ENCODE measurements around the gene ANKS1B.

Gene ANKS1B

DNA sequence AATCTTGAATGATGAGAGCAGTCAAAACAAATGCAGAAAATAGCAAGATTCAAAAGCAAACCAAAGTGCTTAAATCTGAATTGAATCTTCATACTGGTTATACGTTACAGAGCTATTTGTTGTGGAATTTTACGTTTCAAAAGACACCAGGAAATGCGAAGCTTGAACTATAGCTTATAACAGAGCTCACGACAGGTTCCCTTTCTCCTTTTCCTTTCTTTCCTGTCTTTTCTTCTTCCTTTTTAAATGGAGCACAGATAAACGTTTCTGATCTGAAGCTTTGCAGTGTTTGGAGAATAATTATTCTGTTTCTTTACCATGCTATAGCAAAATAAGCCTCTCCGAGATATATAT is 829.8 kb downstream of the ANKS1B start:
- no peaks in the 10 kb centered on the region for H3K4me1 ChIP-seq (ENCODE audit: control extremely low read depth in 1 of 4, control insufficient read depth in 4 of 4, insufficient read depth in 4 of 4, low read length in 3 of 4)
- ChIA-PET POLR2A (no interaction called here), CTCF (no interaction called here)
- H3K27me3 ChIP-seq (replicated peaks in 2 of 5; ENCODE audit: control insufficient read depth in 4 of 5, insufficient read depth in 5 of 5, low read length in 4 of 5): no peaks in the 10 kb centered on the region
- H3K4me3 ChIP-seq (ENCODE audit: control insufficient read depth in 1 of 7, extremely low read depth in 1 of 7, insufficient read depth in 4 of 7, low read depth in 2 of 7, low read length in 6 of 7): no peak overlapping the region
- 34% methylated on average over 2 of the region's 6 CpGs for WGBS (ENCODE audit: insufficient coverage)
- no peaks in the 10 kb centered on the region for H3K9me3 ChIP-seq (ENCODE audit: control extremely low read depth in 1 of 5, control insufficient read depth in 4 of 5, insufficient read depth in 2 of 5, low read depth in 1 of 5, low read length in 4 of 5)
- H3K27ac ChIP-seq (ENCODE audit: insufficient read depth in 1 of 2, low read depth in 1 of 2, low read length in 2 of 2, poor library complexity in 1 of 2, severe bottlenecking in 2 of 2): no peak overlapping the region
- no peak for DNase-seq
- no peaks in the 10 kb centered on the region for H3K36me3 ChIP-seq (ENCODE audit: control insufficient read depth in 4 of 4, insufficient read depth in 4 of 4, low read length in 3 of 4)

DNA sequence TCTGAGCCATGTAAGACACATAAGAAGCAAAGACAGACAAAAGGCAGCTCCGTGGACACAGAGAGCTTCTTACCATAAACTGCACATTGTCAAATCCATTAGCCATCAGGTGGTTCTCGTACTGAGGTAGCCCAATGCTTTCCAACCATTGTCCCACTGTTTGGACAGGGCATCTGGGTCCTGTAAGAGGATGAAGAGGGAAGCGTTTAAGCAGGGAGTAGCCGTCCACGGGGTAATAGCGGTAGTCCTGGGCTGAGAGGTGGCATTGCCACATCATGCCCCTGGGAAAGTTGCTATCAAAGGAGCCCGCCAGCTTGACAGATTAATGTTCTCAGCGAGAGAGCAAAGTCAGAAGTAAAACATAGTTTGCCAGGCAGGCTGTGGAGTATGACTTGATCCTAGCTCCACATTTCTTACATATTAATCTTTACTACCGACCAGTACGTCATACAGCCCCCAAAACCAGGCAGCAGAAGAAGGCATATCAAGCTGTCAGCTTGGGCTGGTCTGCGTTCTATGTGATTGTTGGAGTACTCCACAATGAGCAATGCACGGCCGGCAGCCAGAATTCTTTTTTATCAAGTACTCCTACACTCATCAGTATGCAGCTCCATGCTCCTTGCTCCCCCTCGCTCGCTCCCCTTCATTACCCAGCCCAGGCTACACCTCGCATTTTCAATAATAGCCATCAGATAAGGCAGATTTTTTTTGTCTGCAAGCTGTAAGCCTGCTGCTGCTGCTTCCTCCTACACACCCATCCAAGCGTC is 830.3 kb downstream of the ANKS1B start:
- Histone ChIP-seq H3K4me1 (ENCODE audit: control extremely low read depth in 1 of 4, control insufficient read depth in 4 of 4, insufficient read depth in 4 of 4, low read length in 3 of 4) (no peaks in the 10 kb centered on the region), H3K36me3 (ENCODE audit: control insufficient read depth in 4 of 4, insufficient read depth in 4 of 4, low read length in 3 of 4) (no peaks in the 10 kb centered on the region), H3K27me3 (replicated peaks in 2 of 5; ENCODE audit: control insufficient read depth in 4 of 5, insufficient read depth in 5 of 5, low read length in 4 of 5) (no peaks in the 10 kb centered on the region), H3K4me3 (ENCODE audit: control insufficient read depth in 1 of 7, extremely low read depth in 1 of 7, insufficient read depth in 4 of 7, low read depth in 2 of 7, low read length in 6 of 7) (no peak overlapping the region), H3K27ac (ENCODE audit: insufficient read depth in 1 of 2, low read depth in 1 of 2, low read length in 2 of 2, poor library complexity in 1 of 2, severe bottlenecking in 2 of 2) (no peak overlapping the region), H3K9me3 (ENCODE audit: control extremely low read depth in 1 of 5, control insufficient read depth in 4 of 5, insufficient read depth in 2 of 5, low read depth in 1 of 5, low read length in 4 of 5) (no peaks in the 10 kb centered on the region)
- POLR2A ChIA-PET: no interaction called here
- WGBS (ENCODE audit: insufficient coverage): 69% methylated on average over 12 of the region's 17 CpGs
- no peak for DNase-seq
- CTCF ChIA-PET: no interaction called here

DNA sequence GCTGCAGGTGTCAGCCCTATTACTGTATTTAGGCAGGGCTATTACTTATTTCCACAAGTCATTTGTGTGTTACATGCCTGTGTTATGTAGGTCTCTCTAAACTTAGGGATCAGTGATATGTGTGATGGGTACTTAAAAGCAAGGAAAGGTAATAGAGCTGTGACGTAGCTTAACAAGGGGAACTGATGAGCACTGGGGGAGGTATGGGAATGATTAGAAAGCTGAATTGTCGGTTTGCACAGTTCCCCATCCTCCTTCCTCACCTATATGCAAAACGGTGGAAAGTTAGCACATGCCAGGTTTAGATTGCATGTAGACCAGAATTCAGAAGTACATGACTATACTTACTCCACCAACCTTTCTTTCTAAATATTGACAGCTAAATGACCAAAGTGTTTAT is 831.4 kb downstream of the ANKS1B start:
- Histone ChIP-seq H3K36me3 (ENCODE audit: control insufficient read depth in 4 of 4, insufficient read depth in 4 of 4, low read length in 3 of 4) (no peaks in the 10 kb centered on the region), H3K4me3 (ENCODE audit: control insufficient read depth in 1 of 7, extremely low read depth in 1 of 7, insufficient read depth in 4 of 7, low read depth in 2 of 7, low read length in 6 of 7) (no peak overlapping the region), H3K9me3 (ENCODE audit: control extremely low read depth in 1 of 5, control insufficient read depth in 4 of 5, insufficient read depth in 2 of 5, low read depth in 1 of 5, low read length in 4 of 5) (no peaks in the 10 kb centered on the region), H3K27me3 (replicated peaks in 2 of 5; ENCODE audit: control insufficient read depth in 4 of 5, insufficient read depth in 5 of 5, low read length in 4 of 5) (no peaks in the 10 kb centered on the region), H3K27ac (ENCODE audit: insufficient read depth in 1 of 2, low read depth in 1 of 2, low read length in 2 of 2, poor library complexity in 1 of 2, severe bottlenecking in 2 of 2) (no peak overlapping the region), H3K4me1 (ENCODE audit: control extremely low read depth in 1 of 4, control insufficient read depth in 4 of 4, insufficient read depth in 4 of 4, low read length in 3 of 4) (no peaks in the 10 kb centered on the region)
- WGBS (ENCODE audit: insufficient coverage): no CpG with 5 or more reads among the region's 3 CpGs
- no peak for DNase-seq
- POLR2A ChIA-PET: no interaction called here
- CTCF ChIA-PET: no interaction called here

DNA sequence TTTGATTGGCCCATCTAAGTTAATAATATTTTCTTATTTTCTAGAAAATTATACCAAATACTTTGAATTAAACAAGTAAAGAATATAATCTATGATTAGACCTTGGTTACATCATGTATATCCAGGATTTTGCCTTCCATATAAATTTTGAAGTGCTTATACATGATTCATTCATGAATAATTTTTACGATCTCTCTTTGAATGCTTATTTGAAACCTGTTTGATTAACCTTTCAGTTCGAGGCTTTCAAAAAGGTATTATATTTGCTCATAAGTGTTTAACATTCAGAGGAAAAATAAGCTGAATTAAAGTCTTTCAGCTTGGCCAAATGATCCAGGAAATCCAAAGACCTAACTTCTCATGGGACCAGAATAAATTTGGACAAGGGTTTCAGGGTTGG is 832.4 kb downstream of the ANKS1B start:
- Histone ChIP-seq H3K27ac (ENCODE audit: insufficient read depth in 1 of 2, low read depth in 1 of 2, low read length in 2 of 2, poor library complexity in 1 of 2, severe bottlenecking in 2 of 2) (no peak overlapping the region), H3K36me3 (ENCODE audit: control insufficient read depth in 4 of 4, insufficient read depth in 4 of 4, low read length in 3 of 4) (no peaks in the 10 kb centered on the region), H3K9me3 (ENCODE audit: control extremely low read depth in 1 of 5, control insufficient read depth in 4 of 5, insufficient read depth in 2 of 5, low read depth in 1 of 5, low read length in 4 of 5) (no peaks in the 10 kb centered on the region), H3K27me3 (replicated peaks in 2 of 5; ENCODE audit: control insufficient read depth in 4 of 5, insufficient read depth in 5 of 5, low read length in 4 of 5) (no peaks in the 10 kb centered on the region), H3K4me1 (ENCODE audit: control extremely low read depth in 1 of 4, control insufficient read depth in 4 of 4, insufficient read depth in 4 of 4, low read length in 3 of 4) (no peaks in the 10 kb centered on the region), H3K4me3 (ENCODE audit: control insufficient read depth in 1 of 7, extremely low read depth in 1 of 7, insufficient read depth in 4 of 7, low read depth in 2 of 7, low read length in 6 of 7) (no peak overlapping the region)
- no peak for DNase-seq
- no CpG with 5 or more reads among the region's 2 CpGs for WGBS (ENCODE audit: insufficient coverage)
- ChIA-PET CTCF (no interaction called here), POLR2A (no interaction called here)

DNA sequence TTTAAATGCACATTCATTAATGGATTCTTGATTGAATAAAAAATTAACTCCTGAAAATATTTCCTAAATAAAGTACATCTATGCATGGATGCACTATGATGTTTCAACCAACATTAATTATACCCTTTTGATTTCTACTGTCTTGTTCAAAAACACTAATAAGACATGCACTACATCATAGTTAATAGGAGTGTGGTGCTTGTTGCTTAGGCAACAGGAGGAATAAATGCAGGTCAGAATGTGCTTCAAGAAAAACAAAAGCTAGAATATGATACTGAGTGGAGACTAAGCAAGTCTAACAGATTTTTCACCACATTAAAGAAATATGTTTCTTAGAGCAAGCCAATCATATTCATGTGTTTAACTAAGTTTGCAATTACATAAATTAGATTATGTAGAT is 833.0 kb downstream of the ANKS1B start:
- ChIA-PET CTCF (no interaction called here), POLR2A (interaction anchor here (0.7 kb wide), 1 partner anchor 34 kb away, joined by 3 read pairs; no protein-coding TSS in a partner anchor)
- H3K4me3 ChIP-seq (ENCODE audit: control insufficient read depth in 1 of 7, extremely low read depth in 1 of 7, insufficient read depth in 4 of 7, low read depth in 2 of 7, low read length in 6 of 7): no peak overlapping the region
- no peak for DNase-seq
- H3K27me3 ChIP-seq (replicated peaks in 2 of 5; ENCODE audit: control insufficient read depth in 4 of 5, insufficient read depth in 5 of 5, low read length in 4 of 5): no peaks in the 10 kb centered on the region
- H3K27ac ChIP-seq (ENCODE audit: insufficient read depth in 1 of 2, low read depth in 1 of 2, low read length in 2 of 2, poor library complexity in 1 of 2, severe bottlenecking in 2 of 2): no peak overlapping the region
- H3K36me3 ChIP-seq (ENCODE audit: control insufficient read depth in 4 of 4, insufficient read depth in 4 of 4, low read length in 3 of 4): no peaks in the 10 kb centered on the region
- H3K4me1 ChIP-seq (ENCODE audit: control extremely low read depth in 1 of 4, control insufficient read depth in 4 of 4, insufficient read depth in 4 of 4, low read length in 3 of 4): no peaks in the 10 kb centered on the region
- no peaks in the 10 kb centered on the region for H3K9me3 ChIP-seq (ENCODE audit: control extremely low read depth in 1 of 5, control insufficient read depth in 4 of 5, insufficient read depth in 2 of 5, low read depth in 1 of 5, low read length in 4 of 5)

DNA sequence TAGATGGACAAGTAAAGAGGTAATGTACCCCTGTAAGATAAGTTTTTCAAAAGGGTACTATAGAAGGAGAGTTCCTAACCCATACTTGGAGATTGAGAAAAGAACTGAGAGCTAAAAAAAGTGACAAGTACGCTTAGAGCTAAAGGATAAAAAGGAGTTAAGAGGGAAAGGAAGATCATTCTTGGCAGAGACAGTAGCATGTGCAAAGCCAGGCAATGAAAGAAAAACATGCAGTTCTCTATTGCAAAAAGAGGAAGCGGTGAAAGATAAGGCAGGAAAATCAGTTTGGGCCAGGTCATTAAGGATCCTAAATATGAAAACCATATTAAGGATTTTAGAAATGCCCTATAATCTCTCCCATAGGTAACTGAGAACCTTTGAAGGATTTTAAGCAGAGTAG is 837.6 kb downstream of the ANKS1B start:
- ChIA-PET CTCF (no interaction called here), POLR2A (no interaction called here)
- Histone ChIP-seq H3K27ac (ENCODE audit: insufficient read depth in 1 of 2, low read depth in 1 of 2, low read length in 2 of 2, poor library complexity in 1 of 2, severe bottlenecking in 2 of 2) (no peak overlapping the region), H3K9me3 (ENCODE audit: control extremely low read depth in 1 of 5, control insufficient read depth in 4 of 5, insufficient read depth in 2 of 5, low read depth in 1 of 5, low read length in 4 of 5) (no peaks in the 10 kb centered on the region), H3K4me3 (ENCODE audit: control insufficient read depth in 1 of 7, extremely low read depth in 1 of 7, insufficient read depth in 4 of 7, low read depth in 2 of 7, low read length in 6 of 7) (no peak overlapping the region), H3K4me1 (ENCODE audit: control extremely low read depth in 1 of 4, control insufficient read depth in 4 of 4, insufficient read depth in 4 of 4, low read length in 3 of 4) (no peaks in the 10 kb centered on the region), H3K27me3 (replicated peaks in 2 of 5; ENCODE audit: control insufficient read depth in 4 of 5, insufficient read depth in 5 of 5, low read length in 4 of 5) (no peaks in the 10 kb centered on the region), H3K36me3 (ENCODE audit: control insufficient read depth in 4 of 4, insufficient read depth in 4 of 4, low read length in 3 of 4) (no peaks in the 10 kb centered on the region)
- DNase-seq: peak in 1 of 3 donors; percentile 1
- 14% methylated on average over 1 of the region's 2 CpGs for WGBS (ENCODE audit: insufficient coverage)

DNA sequence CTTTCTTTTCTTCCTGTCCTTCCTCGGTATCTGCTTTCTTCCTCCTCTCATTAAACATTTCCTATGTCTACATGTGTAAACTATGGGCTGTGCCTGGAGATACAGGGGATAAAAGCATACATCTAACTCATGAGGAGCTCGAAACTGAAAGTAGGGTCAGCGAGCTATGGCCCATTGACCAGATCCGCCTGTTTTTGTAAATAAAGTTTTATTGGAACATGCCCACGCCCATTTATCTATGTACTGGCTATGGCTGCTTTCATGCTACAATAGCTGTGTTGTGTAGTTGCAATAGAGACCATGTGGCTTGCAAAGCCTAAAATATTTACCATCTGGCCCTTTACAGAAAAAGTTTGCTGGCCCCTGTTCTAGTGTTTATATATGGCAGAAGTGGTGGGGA is 838.0 kb downstream of the ANKS1B start:
- no peaks in the 10 kb centered on the region for H3K27me3 ChIP-seq (replicated peaks in 2 of 5; ENCODE audit: control insufficient read depth in 4 of 5, insufficient read depth in 5 of 5, low read length in 4 of 5)
- CTCF ChIA-PET: no interaction called here
- DNase-seq: no peak
- H3K4me3 ChIP-seq (ENCODE audit: control insufficient read depth in 1 of 7, extremely low read depth in 1 of 7, insufficient read depth in 4 of 7, low read depth in 2 of 7, low read length in 6 of 7): no peak overlapping the region
- POLR2A ChIA-PET: no interaction called here
- no peak overlapping the region for H3K27ac ChIP-seq (ENCODE audit: insufficient read depth in 1 of 2, low read depth in 1 of 2, low read length in 2 of 2, poor library complexity in 1 of 2, severe bottlenecking in 2 of 2)
- H3K4me1 ChIP-seq (ENCODE audit: control extremely low read depth in 1 of 4, control insufficient read depth in 4 of 4, insufficient read depth in 4 of 4, low read length in 3 of 4): no peaks in the 10 kb centered on the region
- H3K9me3 ChIP-seq (ENCODE audit: control extremely low read depth in 1 of 5, control insufficient read depth in 4 of 5, insufficient read depth in 2 of 5, low read depth in 1 of 5, low read length in 4 of 5): no peaks in the 10 kb centered on the region
- WGBS (ENCODE audit: insufficient coverage): 98% methylated on average over 5 of the region's 5 CpGs
- H3K36me3 ChIP-seq (ENCODE audit: control insufficient read depth in 4 of 4, insufficient read depth in 4 of 4, low read length in 3 of 4): no peaks in the 10 kb centered on the region
